ENCODE data around the gene JMJD6. TPM values are rescaled to one million over a fixed set of nuclear protein-coding genes. Genes with fewer than 3 reads are reported as not detected.

The JMJD6 gene
- total and polyA plus RNA-seq, 2 of the 8 experiments (the other 6 are each of a cell fraction or from before 2014, with no cell fraction given), result 8.6 to 18.6 TPM

DNA sequence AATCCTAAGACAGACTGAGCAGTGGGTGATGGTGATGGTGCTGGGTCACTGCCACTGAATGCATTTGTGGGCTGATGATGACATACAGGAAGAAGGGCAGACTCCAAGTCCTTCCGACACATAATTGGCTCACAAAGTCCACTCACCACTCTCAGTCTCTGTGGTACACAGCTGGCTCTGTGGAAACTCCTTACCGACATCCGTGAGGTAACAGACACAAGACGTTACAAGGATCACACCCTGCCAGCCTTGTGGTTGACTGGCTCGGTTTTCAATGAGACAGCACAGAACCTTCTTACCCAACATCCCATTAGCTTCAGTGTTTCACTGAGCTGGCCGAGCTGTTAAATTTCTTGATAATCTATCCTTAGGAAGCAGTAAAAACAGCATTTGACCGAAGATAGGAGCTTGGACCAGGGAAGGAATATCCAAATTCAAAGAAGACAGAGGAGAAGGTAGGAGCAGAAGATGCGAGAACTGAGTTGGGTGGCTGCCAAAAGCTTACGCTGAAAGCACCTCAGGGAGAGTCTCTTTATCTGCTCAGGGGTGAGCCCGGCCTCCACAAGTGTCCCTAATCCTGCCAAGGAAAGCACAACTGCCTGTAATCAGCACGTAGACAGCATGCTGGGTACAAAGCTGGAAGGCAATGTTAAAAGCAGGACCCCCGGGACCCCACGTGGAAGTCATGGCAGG, 10.1 kb downstream of the JMJD6 start:
- WGBS, 2 experiments (ENCODE audit: extremely low coverage in 1 of 2, insufficient coverage in 1 of 2, insufficient read length in 1 of 2, insufficient replicate concordance in 2 of 2, low coverage in 1 of 2, low lambda C conversion rate in 2 of 2, missing lambda C conversion rate in 1 of 2), result 88% methylated on average over 13 of the region's 13 CpGs; no CpG with 5 or more reads in 1 of the 2 experiments
- no peaks in the 10 kb centered on the region for H3K79me2 ChIP-seq (ENCODE audit: control insufficient read depth in 1 of 2, insufficient read depth in 2 of 2, low read length in 2 of 2)
- H4K8ac ChIP-seq (ENCODE audit: extremely low read depth, insufficient read depth, low read length), result no peak overlapping the region
- H2BK5ac ChIP-seq (ENCODE audit: low read depth, low read length), result no peak overlapping the region
- no peak overlapping the region for H3K14ac ChIP-seq (ENCODE audit: insufficient read length)
- H3K27ac ChIP-seq (ENCODE audit: low read depth, low read length), result no peak overlapping the region
- no peak overlapping the region for H2BK20ac ChIP-seq (ENCODE audit: low read length)
- no peaks in the 10 kb centered on the region for H3K79me1 ChIP-seq (ENCODE audit: low read depth, low read length)
- no peak overlapping the region for H3K4me2 ChIP-seq (ENCODE audit: insufficient read depth in 1 of 2, low read depth in 2 of 2, low read length in 2 of 2)
- H3K27me3 ChIP-seq (replicated peaks in 1 of 4; ENCODE audit: control insufficient read depth in 3 of 4, extremely low read depth in 1 of 4, insufficient read depth in 3 of 4, low read length in 3 of 4), result no peaks in the 10 kb centered on the region
- ChIA-PET POLR2A (ENCODE audit: partially characterized antibody) (interaction anchor here (3.2 to 3.5 kb wide), 2 partner anchors 11 to 20 kb away, joined by 15 to 19 read pairs; partner anchors contain the start of genes JMJD6, METTL23, MFSD11 and SRSF2), CTCF (ENCODE audit: partially characterized antibody) (interaction anchor here (0.9 to 10.2 kb wide), 9 partner anchors 8 to 223 kb away, joined by 3 to 155 read pairs (median 4); no protein-coding TSS in a partner anchor)
- no peak overlapping the region for H3K4me3 ChIP-seq (ENCODE audit: extremely low read depth in 1 of 4, insufficient read depth in 2 of 4, low read depth in 3 of 4, low read length in 4 of 4)
- TF ChIP-seq SUZ12 (IDR thresholded peaks at IDR 0.05; ENCODE audit: low read length) (no peak), TBP (IDR thresholded peaks at IDR 0.05; ENCODE audit: low read depth, low read length) (no peak), MAFK (IDR thresholded peaks at IDR 0.05; ENCODE audit: low read depth, low read length) (no peak)
- H3K4me1 ChIP-seq (replicated peaks in 1 of 4; ENCODE audit: control insufficient read depth in 3 of 4, insufficient read depth in 4 of 4, low read length in 3 of 4), result peaks cover 0 to 3% (median 2%) of the 10 kb centered on the region in 4 experiments; a peak in 4 of 7 replicates
- no peak overlapping the region for H2AK5ac ChIP-seq (ENCODE audit: low read depth, low read length)
- no peak overlapping the region for H2AFZ ChIP-seq (ENCODE audit: low read length)
- no peak overlapping the region for H4K91ac ChIP-seq (replicated peaks; ENCODE audit: insufficient read length, low read length)
- no peaks in the 10 kb centered on the region; the same call in 1 of the 2 replicates for H3K23me2 ChIP-seq (ENCODE audit: low read depth, low read length)
- H3K23ac ChIP-seq (ENCODE audit: insufficient read length), result no peak overlapping the region
- H2BK12ac ChIP-seq (ENCODE audit: low read depth, low read length), result no peak overlapping the region
- FAIRE-seq, result no peak
- no peak overlapping the region for H3K4ac ChIP-seq (replicated peaks; ENCODE audit: insufficient read length, low read depth, low read length)
- no peak overlapping the region for H2BK15ac ChIP-seq (ENCODE audit: low read length)
- no peak overlapping the region for H2BK120ac ChIP-seq (replicated peaks; ENCODE audit: low read depth, low read length)
- H4K20me1 ChIP-seq (replicated peaks in 1 of 2; ENCODE audit: control insufficient read depth in 1 of 2, insufficient read depth in 2 of 2, low read length in 2 of 2), result peaks cover 0 to 4% of the 10 kb centered on the region in 2 experiments
- no peak overlapping the region for H3K9ac ChIP-seq (replicated peaks in 1 of 4; ENCODE audit: extremely low read depth in 1 of 4, low read depth in 3 of 4, low read length in 3 of 4)
- DNase-seq (ENCODE audit: low read depth in 1 of 2, low spot score in 2 of 2), result no peak
- H3K56ac ChIP-seq (replicated peaks; ENCODE audit: insufficient read length, low read depth, low read length), result no peak overlapping the region
- H4K5ac ChIP-seq (ENCODE audit: insufficient read length, low read depth, low read length), result no peak overlapping the region
- H3K36me3 ChIP-seq (ENCODE audit: control insufficient read depth in 2 of 4, insufficient read depth in 4 of 4, low read length in 3 of 4), result peaks cover 7 to 47% (median 31%) of the 10 kb centered on the region in 4 experiments; a peak in 7 of 8 replicates
- H3K9me3 ChIP-seq (ENCODE audit: insufficient read depth in 2 of 2, low read depth in 1 of 2, low read length in 1 of 2), result no peaks in the 10 kb centered on the region
- no peak overlapping the region for H3K18ac ChIP-seq (ENCODE audit: extremely low read depth, low read length)

All from H1 (cell line).